ENCODE results near the gene MPP4.

Gene MPP4

DNA sequence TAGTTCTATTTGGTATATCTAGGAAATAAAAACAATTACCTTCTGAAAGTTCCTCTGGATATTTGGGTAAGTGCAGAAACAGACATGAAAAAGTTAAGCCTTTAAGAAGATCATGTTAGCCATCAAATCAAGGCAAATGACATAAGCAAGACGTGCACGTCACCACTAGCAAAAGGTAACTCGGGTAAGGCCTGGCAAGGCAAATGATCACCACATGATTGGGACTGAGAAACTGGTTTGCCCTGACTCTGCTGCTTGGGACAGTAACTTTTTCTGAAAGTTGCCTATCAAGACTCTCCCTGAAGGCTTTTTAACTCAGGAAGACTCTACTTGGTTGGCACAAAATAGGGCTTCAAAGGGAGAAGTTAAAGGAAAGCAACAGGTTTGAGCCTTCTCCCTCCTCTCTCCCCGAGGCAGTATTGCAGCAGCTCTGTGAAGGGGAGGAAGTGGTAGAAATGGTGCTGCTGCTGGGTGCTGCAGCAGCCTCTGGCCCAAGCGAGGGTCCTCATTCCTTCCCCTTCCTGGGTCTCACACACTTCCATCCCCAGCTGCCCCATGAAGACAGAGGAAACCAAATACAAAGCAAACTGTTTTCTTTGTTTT is 38.0 kb downstream of the MPP4 start:
- no peak overlapping the region for H3K27ac ChIP-seq
- TF ChIP-seq ZFX (IDR thresholded peaks at IDR 0.05): no peak
- TF ChIP-seq, protein P1, sequence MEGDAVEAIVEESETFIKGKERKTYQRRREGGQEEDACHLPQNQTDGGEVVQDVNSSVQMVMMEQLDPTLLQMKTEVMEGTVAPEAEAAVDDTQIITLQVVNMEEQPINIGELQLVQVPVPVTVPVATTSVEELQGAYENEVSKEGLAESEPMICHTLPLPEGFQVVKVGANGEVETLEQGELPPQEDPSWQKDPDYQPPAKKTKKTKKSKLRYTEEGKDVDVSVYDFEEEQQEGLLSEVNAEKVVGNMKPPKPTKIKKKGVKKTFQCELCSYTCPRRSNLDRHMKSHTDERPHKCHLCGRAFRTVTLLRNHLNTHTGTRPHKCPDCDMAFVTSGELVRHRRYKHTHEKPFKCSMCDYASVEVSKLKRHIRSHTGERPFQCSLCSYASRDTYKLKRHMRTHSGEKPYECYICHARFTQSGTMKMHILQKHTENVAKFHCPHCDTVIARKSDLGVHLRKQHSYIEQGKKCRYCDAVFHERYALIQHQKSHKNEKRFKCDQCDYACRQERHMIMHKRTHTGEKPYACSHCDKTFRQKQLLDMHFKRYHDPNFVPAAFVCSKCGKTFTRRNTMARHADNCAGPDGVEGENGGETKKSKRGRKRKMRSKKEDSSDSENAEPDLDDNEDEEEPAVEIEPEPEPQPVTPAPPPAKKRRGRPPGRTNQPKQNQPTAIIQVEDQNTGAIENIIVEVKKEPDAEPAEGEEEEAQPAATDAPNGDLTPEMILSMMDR (conservative IDR thresholded peaks at IDR 0.05): no peak

DNA sequence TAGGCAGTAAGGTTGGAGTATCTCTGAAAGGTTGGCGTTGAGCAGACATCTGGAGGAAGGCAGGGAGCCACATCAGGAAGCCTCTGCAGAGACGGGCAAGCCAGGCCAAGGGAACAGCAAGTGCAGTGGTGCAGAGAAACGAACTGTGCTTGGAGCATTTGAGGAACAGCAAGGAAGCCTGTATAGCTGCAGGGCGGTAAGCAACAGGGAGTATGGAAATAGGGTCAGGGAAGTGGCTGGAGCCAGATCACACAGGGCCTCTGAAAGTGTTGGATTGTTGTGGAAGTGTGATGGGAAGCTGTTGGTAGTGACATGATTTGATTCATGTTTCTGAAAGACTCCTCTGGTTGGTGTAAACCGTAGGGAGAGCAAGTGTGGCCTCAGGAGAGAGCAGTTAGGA is 41.7 kb downstream of the MPP4 start:
- TF ChIP-seq ZFX (IDR thresholded peaks at IDR 0.05): no peak
- TF ChIP-seq, protein P1 (conservative IDR thresholded peaks at IDR 0.05): no peak

DNA sequence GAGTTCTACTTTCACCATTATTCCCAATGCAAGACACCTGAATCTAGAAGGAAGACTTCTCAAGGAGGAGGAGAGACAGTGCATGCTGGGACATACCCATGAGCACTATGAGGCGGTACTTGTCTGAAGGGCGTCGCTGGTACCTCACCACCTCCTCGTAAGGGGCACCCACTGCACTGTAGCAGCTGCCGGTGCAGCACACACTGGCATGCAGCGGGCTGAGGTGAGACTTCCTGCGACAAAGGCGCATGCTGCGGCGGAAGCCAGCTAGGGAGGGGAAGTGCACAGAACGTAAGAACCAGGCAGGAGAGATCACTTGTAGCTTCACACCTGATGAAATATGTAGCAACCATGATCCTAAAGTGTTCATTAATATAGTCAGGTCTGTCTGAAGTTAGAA is 42.3 kb downstream of the MPP4 start:
- no peak overlapping the region for H3K27ac ChIP-seq
- TF ChIP-seq ZFX (IDR thresholded peaks at IDR 0.05): no peak
- TF ChIP-seq, protein P1 (conservative IDR thresholded peaks at IDR 0.05): no peak

More for the DNA sequence above, 41.7 kb downstream of the MPP4 start:
- no peak overlapping the region for H3K27ac ChIP-seq

DNA sequence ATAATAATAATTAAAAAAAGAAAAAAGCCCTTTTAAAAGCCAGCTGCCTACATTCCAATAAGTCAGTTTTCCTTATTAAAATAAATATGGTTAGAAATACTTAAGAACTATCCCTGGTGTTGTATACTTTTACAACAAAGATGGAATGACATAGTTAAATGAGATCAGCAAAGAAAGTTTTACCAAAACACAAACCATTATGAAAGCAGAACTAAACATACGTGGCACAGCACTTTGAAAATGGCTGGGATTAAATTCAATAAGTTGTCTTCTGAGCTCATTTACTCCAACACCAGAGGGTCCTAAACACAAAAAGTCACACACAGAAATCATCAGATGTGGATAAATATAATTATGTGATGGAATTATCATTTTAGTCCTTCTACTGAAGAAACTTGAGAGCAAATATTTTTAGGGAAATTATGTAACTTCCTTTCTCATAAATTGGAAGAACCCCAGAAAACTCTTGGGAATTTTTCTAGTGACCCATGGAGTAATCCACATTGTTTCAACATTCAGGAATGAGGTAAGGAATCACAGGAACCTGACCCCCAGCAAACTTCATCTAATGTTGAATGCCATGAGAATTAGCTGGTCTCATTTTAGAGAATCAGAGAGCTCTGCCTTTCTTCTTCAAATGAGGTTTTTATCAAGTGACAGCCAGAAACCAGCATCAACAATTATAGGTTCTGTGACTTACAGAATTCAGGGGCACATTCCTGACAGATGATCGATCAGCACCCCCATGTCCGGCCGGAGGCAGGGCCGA is 43.6 kb downstream of the MPP4 start:
- H3K27ac ChIP-seq: no peak overlapping the region
- no peak for TF ChIP-seq ZFX (IDR thresholded peaks at IDR 0.05)
- TF ChIP-seq, protein P1 (conservative IDR thresholded peaks at IDR 0.05): no peak

DNA sequence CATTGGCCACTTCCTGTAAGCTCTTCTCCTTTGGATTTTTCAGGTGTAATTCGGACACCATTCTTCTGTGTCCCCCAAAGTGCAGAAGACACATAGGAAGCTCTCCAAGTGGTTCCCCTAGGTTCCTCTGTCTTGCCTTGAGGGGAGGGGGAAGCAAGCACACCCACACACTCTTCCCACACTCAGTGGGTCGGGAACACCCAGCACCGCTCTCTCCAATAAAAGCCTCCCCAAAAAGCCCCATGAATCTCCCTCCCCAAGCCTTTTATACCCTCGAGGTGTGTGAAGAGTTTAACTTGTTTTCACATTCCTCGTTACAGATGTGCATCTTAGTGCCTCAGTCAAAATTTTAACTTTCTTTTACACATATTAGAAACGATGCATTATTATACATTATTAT is 45.2 kb downstream of the MPP4 start:
- no peak overlapping the region for H3K27ac ChIP-seq
- TF ChIP-seq ZFX (IDR thresholded peaks at IDR 0.05): no peak
- TF ChIP-seq, protein P1 (conservative IDR thresholded peaks at IDR 0.05): no peak

DNA sequence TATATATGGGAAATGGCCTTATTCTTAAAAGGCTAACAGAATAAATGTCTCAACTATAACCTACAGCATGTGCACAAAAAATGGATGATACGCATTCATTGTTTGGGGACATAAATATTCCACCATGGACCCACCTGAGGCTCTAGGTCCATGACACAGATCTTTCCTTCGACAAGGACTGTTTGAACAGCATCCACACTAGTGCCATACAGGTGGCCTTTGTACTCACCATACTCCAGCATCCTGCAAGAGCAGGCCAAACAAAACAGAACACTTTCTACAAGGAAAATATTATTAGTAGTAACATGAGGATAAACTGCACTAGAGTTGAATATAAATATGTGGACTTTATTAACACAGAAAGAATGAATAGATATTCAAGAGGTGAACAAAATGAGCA is 49.0 kb downstream of the MPP4 start:
- H3K27ac ChIP-seq: no peak overlapping the region
- no peak for TF ChIP-seq ZFX (IDR thresholded peaks at IDR 0.05)
- TF ChIP-seq, protein P1 (conservative IDR thresholded peaks at IDR 0.05): no peak

DNA sequence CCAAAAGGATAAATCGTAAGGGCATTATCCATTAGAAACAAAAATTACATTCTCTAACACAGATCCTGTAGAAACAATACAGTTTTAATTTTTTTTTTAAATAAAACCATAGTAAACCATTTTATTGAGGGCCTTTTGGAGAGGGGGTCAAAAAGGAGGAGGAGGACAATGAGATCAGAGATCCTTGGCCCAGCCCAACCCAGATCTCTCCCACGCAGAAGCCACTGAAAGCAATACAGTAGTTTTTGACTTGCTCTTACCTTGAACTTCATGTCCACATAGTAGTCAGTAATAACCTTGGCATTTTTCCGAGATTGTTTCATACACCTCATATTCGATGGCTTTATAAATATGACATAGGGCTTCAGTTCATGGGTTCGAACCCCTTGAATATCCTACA is 51.0 kb downstream of the MPP4 start:
- no peak overlapping the region for H3K27ac ChIP-seq
- TF ChIP-seq, protein P1 (conservative IDR thresholded peaks at IDR 0.05): no peak
- TF ChIP-seq ZFX (IDR thresholded peaks at IDR 0.05): no peak

All from C4-2B (cell line).